ENCODE results near the gene MYH9. TPM values are rescaled to one million over a fixed set of nuclear protein-coding genes. Genes with fewer than 3 reads are reported as not detected.

Gene MYH9
- total and polyA plus RNA-seq, 4 donors: 184 to 667 (median 332) TPM

GRCh38 chr22:36343720-36344105 is 44.1 kb downstream of the MYH9 start:
- DNase-seq (peak in 2 of 3 donors; percentile 66 to 76), ATAC-seq (ENCODE audit: insufficient read depth, low FRiP score) (no peak)
- whole genome bisulfite sequencing, 2 donors: 41 to 66% methylated on average over 9 of the region's 9 CpGs
- Histone ChIP-seq H3K9ac (ENCODE audit: insufficient read depth in 1 of 2, low read length in 2 of 2) (no peak overlapping the region), H3K9me3 (ENCODE audit: control insufficient read depth in 4 of 4, insufficient read depth in 3 of 4, low read length in 3 of 4) (no peaks in the 10 kb centered on the region), H3K27me3 (ENCODE audit: control insufficient read depth in 3 of 3, insufficient read depth in 3 of 3, low read length in 2 of 3) (no peaks in the 10 kb centered on the region), H3K4me1 (ENCODE audit: control insufficient read depth in 5 of 5, insufficient read depth in 5 of 5, low read length in 5 of 5) (peaks cover 8 to 34% (median 14%) of the 10 kb centered on the region in 5 donors), H3K4me3 (no peak overlapping the region), H3K36me3 (ENCODE audit: control insufficient read depth in 4 of 4, insufficient read depth in 4 of 4, low read length in 4 of 4) (peaks cover 11 to 53% (median 29%) of the 10 kb centered on the region in 4 donors), H3K27ac (ENCODE audit: low read depth in 1 of 2, low read length in 1 of 2) (peak overlapping the region in 1 of 2 donors; percentile 71)
- TF ChIP-seq CTCF (IDR thresholded peaks at IDR 0.05; ENCODE audit: control extremely low read depth, extremely low read depth): no peak

- Histone ChIP-seq H3K4me1 (ENCODE audit: control insufficient read depth in 5 of 5, insufficient read depth in 5 of 5, low read length in 5 of 5) (peaks cover 8 to 33% (median 14%) of the 10 kb centered on the region in 5 donors), H3K27ac (ENCODE audit: low read depth in 1 of 2, low read length in 1 of 2) (peak overlapping the region in 1 of 2 donors; percentile 71), H3K4me3 (no peak overlapping the region), H3K36me3 (ENCODE audit: control insufficient read depth in 4 of 4, insufficient read depth in 4 of 4, low read length in 4 of 4) (peaks cover 11 to 52% (median 29%) of the 10 kb centered on the region in 4 donors), H3K27me3 (ENCODE audit: control insufficient read depth in 3 of 3, insufficient read depth in 3 of 3, low read length in 2 of 3) (no peaks in the 10 kb centered on the region), H3K9ac (ENCODE audit: insufficient read depth in 1 of 2, low read length in 2 of 2) (no peak overlapping the region), H3K9me3 (ENCODE audit: control insufficient read depth in 4 of 4, insufficient read depth in 3 of 4, low read length in 3 of 4) (no peaks in the 10 kb centered on the region)
- TF ChIP-seq CTCF (IDR thresholded peaks at IDR 0.05; ENCODE audit: control extremely low read depth, extremely low read depth): no peak
- WGBS, 2 donors: 67 to 82% methylated on average over 5 of the region's 5 CpGs
- DNase-seq: no peak
- no peak for ATAC-seq (ENCODE audit: insufficient read depth, low FRiP score)
Measured at GRCh38 chr22:36343070-36343719, 44.6 kb downstream of the MYH9 start.

- Histone ChIP-seq H3K4me1 (ENCODE audit: control insufficient read depth in 5 of 5, insufficient read depth in 5 of 5, low read length in 5 of 5) (peaks cover 8 to 32% (median 14%) of the 10 kb centered on the region in 5 donors), H3K9ac (ENCODE audit: insufficient read depth in 1 of 2, low read length in 2 of 2) (no peak overlapping the region), H3K27me3 (ENCODE audit: control insufficient read depth in 3 of 3, insufficient read depth in 3 of 3, low read length in 2 of 3) (no peaks in the 10 kb centered on the region), H3K36me3 (ENCODE audit: control insufficient read depth in 4 of 4, insufficient read depth in 4 of 4, low read length in 4 of 4) (peaks cover 11 to 53% (median 34%) of the 10 kb centered on the region in 4 donors), H3K9me3 (ENCODE audit: control insufficient read depth in 4 of 4, insufficient read depth in 3 of 4, low read length in 3 of 4) (no peaks in the 10 kb centered on the region), H3K4me3 (no peak overlapping the region), H3K27ac (ENCODE audit: low read depth in 1 of 2, low read length in 1 of 2) (peak overlapping the region in 1 of 2 donors; percentile 46)
- no peak for ATAC-seq (ENCODE audit: insufficient read depth, low FRiP score)
- DNase-seq: no peak
- WGBS, 2 donors: 82 to 92% methylated on average over 10 of the region's 10 CpGs
- TF ChIP-seq CTCF (IDR thresholded peaks at IDR 0.05; ENCODE audit: control extremely low read depth, extremely low read depth): no peak
Measured at GRCh38 chr22:36341640-36342041, 46.1 kb downstream of the MYH9 start.

Data from lung (tissue), 12 donors.